ENCODE measurements around the gene SLC35E2B.
A peak's percentile ranks its signal among the peaks of the same experiment; 100 is the strongest.

Gene SLC35E2B

GRCh38 chr1:1617516-1617915 lies 75.1 kb downstream of the SLC35E2B start:
- H3K36me3 Mint-ChIP-seq, result no peaks in the 10 kb centered on the region
- H3K27ac Mint-ChIP-seq, result peak overlapping the region; percentile 51
- no peaks in the 10 kb centered on the region for H3K9me3 Mint-ChIP-seq
- H3K4me1 Mint-ChIP-seq, result peaks cover 32% of the 10 kb centered on the region
- H3K4me3 Mint-ChIP-seq, result peak overlapping the region; percentile 89
- H3K27me3 Mint-ChIP-seq, result no peaks in the 10 kb centered on the region

DNA sequence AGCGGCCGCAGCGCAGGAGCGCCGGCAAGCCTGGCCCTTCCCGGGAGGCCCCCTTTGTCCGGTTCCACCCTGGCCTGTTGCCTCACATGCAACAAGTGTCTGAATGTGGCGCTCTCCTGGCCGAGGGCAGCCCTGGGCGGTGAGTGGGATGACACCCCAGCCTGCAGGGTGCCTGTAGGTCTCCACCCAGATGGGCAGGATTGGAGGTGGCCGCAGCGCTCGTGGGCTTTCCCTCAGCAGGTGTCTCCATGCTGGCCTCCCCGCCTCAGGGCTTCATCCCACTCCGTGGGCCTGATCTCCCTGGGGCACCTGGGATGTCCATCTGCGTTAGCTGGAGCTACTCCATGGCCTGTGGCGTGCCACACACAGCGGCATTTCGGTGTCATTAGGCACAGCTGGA lies 75.8 kb downstream of the SLC35E2B start:
- H3K9me3 Mint-ChIP-seq, result no peaks in the 10 kb centered on the region
- H3K27me3 Mint-ChIP-seq, result no peaks in the 10 kb centered on the region
- peak overlapping the region; percentile 89 for H3K4me3 Mint-ChIP-seq
- H3K36me3 Mint-ChIP-seq, result no peaks in the 10 kb centered on the region
- H3K27ac Mint-ChIP-seq, result no peak overlapping the region
- H3K4me1 Mint-ChIP-seq, result peaks cover 32% of the 10 kb centered on the region

DNA sequence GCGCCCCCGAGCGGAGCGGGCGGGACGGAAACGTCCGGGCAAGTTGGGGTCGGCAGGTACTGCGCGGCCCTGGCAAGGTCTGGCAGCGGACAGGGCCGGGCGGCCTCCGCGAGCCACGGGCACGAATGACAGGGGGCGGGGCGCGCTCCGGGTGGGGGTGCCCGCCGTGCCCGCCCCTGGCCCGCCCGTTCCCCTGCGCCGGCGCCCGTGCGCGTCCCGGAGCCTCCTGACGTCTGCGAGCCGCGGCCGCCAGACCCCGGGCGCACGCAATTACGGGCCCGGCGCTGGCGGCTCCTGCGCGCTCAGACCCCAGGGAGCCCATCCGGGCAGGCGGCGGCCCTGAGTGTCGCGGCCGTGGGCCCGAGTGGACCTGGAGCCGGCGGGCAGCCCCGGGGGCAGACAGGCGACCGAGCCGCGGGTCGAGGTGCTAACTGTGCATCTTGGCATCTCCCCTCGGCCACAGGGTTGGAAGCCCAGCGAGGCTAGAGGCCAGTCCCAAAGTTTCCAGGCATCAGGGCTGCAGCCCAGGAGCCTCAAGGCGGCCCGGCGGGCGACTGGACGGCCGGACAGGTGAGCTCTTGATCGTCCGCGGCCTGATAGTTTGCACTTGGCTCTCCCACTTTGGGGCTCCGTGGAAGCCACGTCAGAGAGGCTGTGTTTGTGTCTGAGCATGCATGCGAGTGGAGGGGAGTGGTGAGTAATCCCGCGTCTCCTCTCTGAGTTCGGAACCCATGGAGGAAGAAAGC lies 76.4 kb downstream of the SLC35E2B start:
- H3K36me3 Mint-ChIP-seq, result no peaks in the 10 kb centered on the region
- no peaks in the 10 kb centered on the region for H3K27me3 Mint-ChIP-seq
- H3K4me1 Mint-ChIP-seq, result peaks cover 32% of the 10 kb centered on the region
- H3K4me3 Mint-ChIP-seq, result peak overlapping the region; percentile 89
- H3K27ac Mint-ChIP-seq, result peak overlapping the region; percentile 82
- no peaks in the 10 kb centered on the region for H3K9me3 Mint-ChIP-seq

DNA sequence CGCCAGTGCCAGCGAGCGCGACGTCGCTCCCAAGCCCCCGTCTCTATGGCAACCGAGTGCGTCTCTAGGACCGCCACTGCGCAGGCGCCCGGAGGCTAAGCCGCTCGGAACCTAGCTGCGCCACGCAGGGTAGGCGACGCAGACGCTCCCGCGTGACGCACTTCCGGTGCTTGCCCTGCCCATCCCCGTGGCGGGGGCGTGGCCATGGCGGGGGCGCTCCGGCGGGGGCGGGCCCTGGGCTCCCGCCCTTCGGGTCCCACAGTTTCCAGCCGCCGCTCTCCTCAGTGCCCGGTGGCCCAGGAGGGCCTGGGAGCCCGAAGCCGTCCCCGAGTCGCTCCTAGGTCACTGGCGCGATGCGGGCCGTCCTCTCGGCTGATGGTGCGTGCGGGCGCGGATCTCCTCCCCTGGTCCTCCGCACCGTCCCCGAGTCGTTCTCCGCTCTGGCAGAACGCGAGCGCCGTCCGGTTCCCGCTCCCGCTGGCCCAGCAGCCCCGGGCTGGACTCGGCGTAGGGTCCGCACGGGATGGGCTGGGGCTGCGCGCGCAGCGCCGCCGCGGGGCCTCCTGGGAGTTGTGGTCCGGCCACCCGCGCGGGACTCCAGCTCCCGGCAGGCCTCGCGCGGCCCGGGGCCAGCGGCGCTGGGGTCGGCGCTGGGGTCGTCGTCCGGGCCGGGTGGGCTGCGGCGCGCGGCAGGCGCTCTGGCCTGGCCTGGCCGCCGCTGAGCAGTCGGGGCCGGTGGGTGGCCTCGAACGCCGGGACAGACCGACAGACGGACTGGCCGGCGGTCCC lies 77.1 kb downstream of the SLC35E2B start, which contains the start of gene MIB2:
TSS of gene MIB2 (plus strand) at position 245 of the 789 bp plus-strand sequence. CDS start 7,953 bp downstream, outside the sequence.
- H3K4me3 Mint-ChIP-seq, result peak within 1 kb of the TSS; percentile 97
- no peaks in the 10 kb centered on the region for H3K27me3 Mint-ChIP-seq
- H3K9me3 Mint-ChIP-seq, result no peaks in the 10 kb centered on the region
- no peaks in the 10 kb centered on the region for H3K36me3 Mint-ChIP-seq
- peaks cover 32% of the 10 kb centered on the region for H3K4me1 Mint-ChIP-seq
- H3K27ac Mint-ChIP-seq, result peak within 1 kb of the TSS; percentile 99

DNA sequence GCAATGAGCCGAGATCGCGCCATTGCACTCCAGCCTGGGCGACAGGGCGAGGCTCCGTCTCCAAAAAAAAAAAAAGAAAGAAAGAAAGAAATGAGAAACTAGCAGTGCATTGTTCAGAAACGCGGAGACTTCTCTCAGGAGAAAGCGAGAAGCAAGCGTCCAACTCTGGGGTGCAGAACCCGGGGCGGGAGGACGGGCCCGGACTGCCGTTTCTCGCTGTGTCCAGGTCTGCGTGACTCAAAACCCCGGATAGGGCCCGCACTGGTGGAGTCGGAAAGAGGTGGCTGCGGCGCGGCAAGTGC lies 77.7 kb downstream of the SLC35E2B start:
- H3K4me3 Mint-ChIP-seq, result peak overlapping the region; percentile 97
- H3K9me3 Mint-ChIP-seq, result no peaks in the 10 kb centered on the region
- H3K27ac Mint-ChIP-seq, result peak overlapping the region; percentile 99
- H3K4me1 Mint-ChIP-seq, result peaks cover 32% of the 10 kb centered on the region
- H3K36me3 Mint-ChIP-seq, result no peaks in the 10 kb centered on the region
- no peaks in the 10 kb centered on the region for H3K27me3 Mint-ChIP-seq

DNA sequence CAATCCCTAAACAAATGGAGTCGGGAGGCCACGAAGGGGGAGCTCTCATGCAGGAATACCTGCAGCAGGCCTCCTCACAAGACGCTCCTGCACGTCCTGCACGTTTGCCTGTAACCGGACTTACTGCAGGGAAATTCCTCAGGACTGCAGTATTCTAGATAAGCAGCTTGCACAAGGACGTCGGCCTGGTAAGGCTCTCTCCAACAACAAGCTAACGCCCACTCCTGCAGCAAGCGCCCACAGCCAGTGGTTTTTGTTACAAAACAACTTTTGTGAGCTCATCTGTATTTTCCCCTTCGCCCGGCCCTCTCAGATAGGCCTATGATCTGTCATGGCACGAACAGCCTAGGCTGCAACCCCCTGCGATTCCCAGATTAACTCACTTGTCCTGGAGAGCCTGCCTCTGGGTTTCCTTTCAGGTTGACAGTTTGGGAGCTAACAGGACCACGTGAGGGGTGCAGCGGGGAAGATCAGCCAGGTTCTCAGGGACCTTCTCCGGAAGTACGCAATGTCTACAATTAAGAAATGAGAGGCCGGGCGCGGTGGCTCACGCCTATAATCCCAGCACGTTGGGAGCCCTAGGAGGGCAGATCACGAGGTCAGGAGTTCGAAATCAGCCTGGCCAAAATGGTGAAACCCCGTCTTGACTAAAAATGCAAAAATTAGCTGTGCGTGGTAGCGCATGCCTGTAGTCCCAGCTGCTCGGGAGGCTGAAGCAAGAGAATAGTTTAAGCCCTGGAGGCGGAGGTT lies 78.2 kb downstream of the SLC35E2B start:
- H3K27ac Mint-ChIP-seq, result peak overlapping the region; percentile 99
- peaks cover 32% of the 10 kb centered on the region for H3K4me1 Mint-ChIP-seq
- H3K4me3 Mint-ChIP-seq, result peak overlapping the region; percentile 97
- H3K9me3 Mint-ChIP-seq, result no peaks in the 10 kb centered on the region
- no peaks in the 10 kb centered on the region for H3K27me3 Mint-ChIP-seq
- H3K36me3 Mint-ChIP-seq, result no peaks in the 10 kb centered on the region

- peak overlapping the region; percentile 97 for H3K4me3 Mint-ChIP-seq
- H3K9me3 Mint-ChIP-seq, result no peaks in the 10 kb centered on the region
- H3K4me1 Mint-ChIP-seq, result peaks cover 32% of the 10 kb centered on the region
- no peaks in the 10 kb centered on the region for H3K36me3 Mint-ChIP-seq
- H3K27ac Mint-ChIP-seq, result peak overlapping the region; percentile 83
- no peaks in the 10 kb centered on the region for H3K27me3 Mint-ChIP-seq
Measured at GRCh38 chr1:1613509-1614082, 79.0 kb downstream of the SLC35E2B start.

DNA sequence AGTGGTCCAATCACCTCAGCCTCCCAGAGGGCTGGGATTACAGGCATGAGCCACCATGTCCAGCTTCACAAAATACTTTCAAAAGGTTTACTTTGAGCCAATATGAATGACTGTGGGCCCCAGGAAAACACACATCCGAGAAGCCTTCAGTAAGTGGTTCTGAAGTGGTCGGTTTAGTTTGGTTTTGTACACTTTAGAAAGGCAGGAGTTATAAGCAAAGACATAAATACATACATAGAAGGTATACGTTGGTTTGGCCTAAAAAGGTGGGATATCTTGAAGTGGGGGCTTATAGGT lies 80.5 kb downstream of the SLC35E2B start:
- H3K4me3 Mint-ChIP-seq, result no peak overlapping the region
- no peaks in the 10 kb centered on the region for H3K36me3 Mint-ChIP-seq
- H3K27me3 Mint-ChIP-seq, result no peaks in the 10 kb centered on the region
- H3K9me3 Mint-ChIP-seq, result no peaks in the 10 kb centered on the region
- H3K27ac Mint-ChIP-seq, result peak overlapping the region; percentile 57
- H3K4me1 Mint-ChIP-seq, result peaks cover 28% of the 10 kb centered on the region

- H3K27ac Mint-ChIP-seq, result no peak overlapping the region
Measured at GRCh38 chr1:1610796-1611195, 81.8 kb downstream of the SLC35E2B start.

DNA sequence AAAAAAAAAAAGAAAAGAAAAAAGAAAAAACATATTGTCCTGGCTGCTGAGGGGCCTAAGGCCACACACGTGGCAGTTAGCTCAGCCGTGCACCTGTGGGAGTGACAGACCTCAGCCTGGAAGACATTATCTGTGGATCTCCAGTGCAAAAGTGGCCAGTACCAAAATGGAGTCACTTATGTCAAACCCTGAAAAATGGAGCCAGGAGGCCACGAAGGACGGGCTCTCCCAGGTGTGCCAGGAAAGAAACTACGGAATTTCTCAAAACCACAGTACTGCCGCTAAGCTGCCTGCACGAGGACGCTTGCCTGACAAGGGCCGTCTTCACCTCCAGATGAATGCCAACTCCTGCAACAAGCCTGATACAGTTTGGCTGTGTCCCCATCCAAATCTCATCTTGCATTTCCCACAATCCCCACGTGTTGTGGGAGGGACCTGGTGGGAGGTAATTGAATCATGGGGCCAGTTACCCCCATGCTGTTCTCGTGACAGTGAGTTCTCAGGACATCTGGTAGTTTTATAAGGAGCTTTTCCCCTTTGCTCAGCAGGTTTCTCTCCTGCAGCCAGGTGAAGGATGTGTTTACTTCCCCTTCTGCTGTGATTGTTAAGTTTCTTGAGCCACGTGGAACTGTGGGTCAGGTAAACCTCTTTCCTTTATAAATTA lies 82.6 kb downstream of the SLC35E2B start:
- peaks cover 27% of the 10 kb centered on the region for H3K4me1 Mint-ChIP-seq
- H3K27ac Mint-ChIP-seq, result no peak overlapping the region
- H3K4me3 Mint-ChIP-seq, result no peak overlapping the region
- H3K27me3 Mint-ChIP-seq, result no peaks in the 10 kb centered on the region
- H3K36me3 Mint-ChIP-seq, result no peaks in the 10 kb centered on the region
- H3K9me3 Mint-ChIP-seq, result no peaks in the 10 kb centered on the region

More at GRCh38 chr1:1610796-1611195, 81.8 kb downstream of the SLC35E2B start:
- H3K27me3 Mint-ChIP-seq, result no peaks in the 10 kb centered on the region
- peaks cover 27% of the 10 kb centered on the region for H3K4me1 Mint-ChIP-seq
- H3K9me3 Mint-ChIP-seq, result no peaks in the 10 kb centered on the region
- H3K36me3 Mint-ChIP-seq, result no peaks in the 10 kb centered on the region
- H3K4me3 Mint-ChIP-seq, result no peak overlapping the region

Data from activated naive CD4-positive, alpha-beta T cell treated with anti-CD3 and anti-CD28 coated beads, Interleukin-2, amount 50 U/mL, for 24 hours (primary cell).